K562 (cell line): ENCODE data around the gene ARFRP1. TPM values are rescaled to one million over a fixed set of nuclear protein-coding genes. Genes with fewer than 3 reads are reported as not detected.
"Not testable (repeated sequence)": the region's sequence is repeated elsewhere in the genome, so short reads cannot be mapped to it uniquely, and the experiment has no call there.

Source experiments
- ATAC-seq: fragments of 200-7000 bp; cut with Tn5 transposase; 3 replicates; pipeline ENCODE4 v1.9.1; 2020; ENCODE audit warnings: moderate library complexity
- BruUV-seq: library from RNA; stranded (reverse); fragments of 400-500 nt; replicated peaks from 2 replicates; lab custom pipeline; 2021; lab: Mats Ljungman, UMichigan
- CTCF ChIA-PET: fragments of 300-600 bp; formaldehyde crosslinking; extraction: SDS; loops from one replicate; lab custom pipeline; 2021; ENCODE audit warnings: low intra/inter-chr PET ratio; lab: Yijun Ruan, JAX
- POLR2A ChIA-PET: fragments of 300-600, 350-650 bp; sonication (Branson Sonifier 250); formaldehyde crosslinking; extraction: SDS; loops from one replicate; lab custom pipeline; 2021; ENCODE audit warnings: antibody characterized with exemption, inconsistent platforms; lab: Yijun Ruan, JAX
- DNase-seq, 4 experiments: peaks; one replicate each; pipeline versions ENCODE4 v3.0.0 to v3.0.0-alpha.2; 2011 to 2018; ENCODE audit warnings: low spot score in 3 of 4, mixed read lengths in 3 of 4; ENCODE audit errors: extremely low read depth in 1 of 4
- FAIRE-seq: peaks from 2 replicates; lab custom pipeline; 2011; peaks lifted over from hg19 to GRCh38; lab: Jason Lieb, UNC
- H2AFZ ChIP-seq: 2 replicates; pipeline ENCODE4 v1.6.0; 2011; ENCODE audit warnings: low read depth, low read length, control low read depth, inconsistent platforms
- H3K27ac ChIP-seq: fragments of 200-600 bp; 3 replicates; pipeline ENCODE4 v1.8.0; 2011; ENCODE audit warnings: low read depth, mild to moderate bottlenecking, control low read depth, inconsistent platforms, low read length, moderate library complexity, mixed read lengths; ENCODE audit errors: extremely low read depth
- H3K27me3 ChIP-seq, 2 experiments: fragments of 300-600 bp in 1 of 2; 2 replicates in 1 of 2; 3 replicates in 1 of 2; pipeline versions ENCODE4 v1.6.0 to v1.8.0; 2011; ENCODE audit warnings: inconsistent platforms in 2 of 2, low read length in 2 of 2, mild to moderate bottlenecking in 1 of 2, mixed read lengths in 1 of 2, moderate library complexity in 1 of 2; ENCODE audit not compliant: control insufficient read depth in 2 of 2, insufficient read depth in 2 of 2
- H3K36me3 ChIP-seq: fragments of 300-600 bp; 3 replicates; pipeline ENCODE4 v1.8.0; 2011; ENCODE audit warnings: mild to moderate bottlenecking, low read length, inconsistent platforms; ENCODE audit not compliant: control insufficient read depth, insufficient read depth
- H3K4me1 ChIP-seq, 2 experiments: fragments of 200-600 bp in 1 of 2; replicated peaks in 1 of 2; 2 replicates in 1 of 2; 3 replicates in 1 of 2; pipeline versions ENCODE4 v1.5.1 to v1.8.0; 2011; ENCODE audit warnings: inconsistent platforms in 2 of 2, low read length in 2 of 2, mild to moderate bottlenecking in 1 of 2, mixed read lengths in 1 of 2, moderate library complexity in 1 of 2; ENCODE audit not compliant: control insufficient read depth in 2 of 2, insufficient read depth in 2 of 2
- H3K4me2 ChIP-seq: 2 replicates; pipeline ENCODE4 v1.6.1; 2011; ENCODE audit warnings: low read length, control low read depth, inconsistent platforms, mixed read lengths; ENCODE audit not compliant: insufficient read depth
- H3K4me3 ChIP-seq: fragments of 200-600 bp; sonication (generic), shearing (Covaris generic); 2 replicates; pipeline ENCODE4 v1.5.1; 2016; ENCODE audit warnings: control low read depth, inconsistent platforms
- H3K79me2 ChIP-seq: fragments of 200-600 bp; 3 replicates; pipeline ENCODE4 v1.8.0; 2011; ENCODE audit warnings: low read length, inconsistent platforms; ENCODE audit not compliant: control insufficient read depth, insufficient read depth
- H3K9ac ChIP-seq, 2 experiments: 2 replicates each; pipeline versions ENCODE4 v1.6.0 to v1.6.1; 2011; ENCODE audit warnings: low read depth in 2 of 2, low read length in 2 of 2, control low read depth in 1 of 2, inconsistent platforms in 1 of 2, mild to moderate bottlenecking in 1 of 2, mixed read lengths in 1 of 2; ENCODE audit not compliant: insufficient read depth in 1 of 2
- H3K9me1 ChIP-seq: one replicate; pipeline ENCODE4 v1.6.0; 2011; ENCODE audit warnings: inconsistent platforms, mild to moderate bottlenecking, low read length, moderate library complexity; ENCODE audit not compliant: control insufficient read depth, insufficient read depth
- H3K9me3 ChIP-seq: replicated peaks from 2 replicates; pipeline ENCODE4 v1.5.1; 2011; ENCODE audit warnings: low read depth, low read length, inconsistent platforms; ENCODE audit not compliant: control insufficient read depth, insufficient read depth
- H4K20me1 ChIP-seq: replicated peaks from 2 replicates; pipeline ENCODE4 v1.6.1; 2011; ENCODE audit warnings: low read length, inconsistent platforms, mixed read lengths; ENCODE audit not compliant: control insufficient read depth, insufficient read depth
- CHCHD3 ChIP-seq: fragments of 250-450 bp; sonication (Bioruptor Pico); IDR thresholded peaks from 2 replicates; pipeline ENCODE4 v2.1.2; 2022; ENCODE audit warnings: mild to moderate bottlenecking
- DMBX1 ChIP-seq: fragments of 250-450 bp; sonication (Bioruptor Pico); IDR thresholded peaks from 2 replicates; pipeline ENCODE4 v1.8.0; 2022; ENCODE audit warnings: inconsistent platforms, mild to moderate bottlenecking, moderate library complexity, borderline replicate concordance
- FOXM1 ChIP-seq, 2 experiments: fragments of 450-650 bp in 1 of 2; sonication (generic) in 1 of 2; formaldehyde crosslinking in 1 of 2; IDR thresholded peaks; 2 replicates each; pipeline versions ENCODE4 v1.6.1 to v1.9.0; 2017 to 2022; ENCODE audit warnings: low read depth in 2 of 2, mild to moderate bottlenecking in 2 of 2, missing genetic modification reagents in 1 of 2, moderate library complexity in 1 of 2
- GABPA ChIP-seq: fragments of 200-800 bp; sonication (Bioruptor generic); conservative IDR thresholded peaks from 2 replicates; pipeline ENCODE4 v1.6.1; 2016; ENCODE audit warnings: low read depth, missing genetic modification characterization, missing compliant biosample characterization
- ZBTB49 ChIP-seq: sonication (generic); formaldehyde crosslinking; IDR thresholded peaks from 2 replicates; pipeline ENCODE4 v1.8.0; 2022; ENCODE audit warnings: missing genetic modification reagents, mild to moderate bottlenecking, borderline replicate concordance
- ZNF707 ChIP-seq: fragments of 250-450 bp; sonication (Bioruptor Pico); conservative IDR thresholded peaks from 2 replicates; pipeline ENCODE4 v1.8.0; 2022; ENCODE audit warnings: inconsistent platforms, mild to moderate bottlenecking, moderate library complexity
- ZNF77 ChIP-seq: fragments of 250-450 bp; sonication (Bioruptor Pico); IDR thresholded peaks from 2 replicates; pipeline ENCODE4 v1.5.0; 2020
- WGBS: fragments of 100-300 bp; shearing (Covaris generic); methylation state at CpG from one replicate; pipeline ENCODE4 v1.1.6; 2016; ENCODE audit warnings: low coverage, mixed read lengths; ENCODE audit not compliant: insufficient coverage; ENCODE audit errors: missing lambda C conversion rate; 5-methylcytosine and 5-hydroxymethylcytosine counted together
- in situ Hi-C: fragments of 300-500 bp; cut with MboI; formaldehyde crosslinking; loops from 4 replicates; pipeline ENCODE4 v1.15.0; 2018; ENCODE audit warnings: inconsistent platforms, mixed read lengths
- intact Hi-C: fragments of 100-400 bp; cut with micrococcal nuclease; formaldehyde crosslinking; loops from 2 replicates; pipeline ENCODE4 v1.14.2; 2022
- polyA plus RNA-seq, 8 experiments: library from polyadenylated mRNA; depleted of rRNA in 4 of 8; stranded (reverse) in 5 of 8; unstranded in 3 of 8; fragments of >200 nt; fragmentation: Nextera tagmentation in 2 of 8; fragmentation: Illumina TruSeq in 1 of 8; extraction: Ambion mirVana in 2 of 8; extraction: Trizol in 1 of 8; gene quantifications; 2 replicates each; pipeline versions ENCODE4 v1.2.1 to v1.2.3, GENCODE V29; 2011 to 2014; ENCODE audit warnings: inconsistent platforms in 1 of 8, missing spikeins in 1 of 8
- total RNA-seq, 7 experiments: library from RNA; depleted of rRNA in 6 of 7; stranded (reverse); fragments of >200 nt in 6 of 7; fragmentation: Illumina TruSeq in 2 of 7; extraction: Trizol in 2 of 7; gene quantifications; 2 replicates each; pipeline versions ENCODE4 v1.2.1 to v1.2.3, GENCODE V29; 2011 to 2021; ENCODE audit warnings: low replicate concordance in 1 of 7

Gene ARFRP1
- total and polyA plus RNA-seq, 9 of the 15 experiments (the other 6 are each of a cell fraction or from before 2014, with no cell fraction given) = 2.2 to 78.9 (median 37.3) TPM

GRCh38 chr20:63671695-63672094, 36.1 kb downstream of the ARFRP1 start:
- H3K9me1 ChIP-seq, H3K4me3 ChIP-seq, intact Hi-C loops, H3K4me2 ChIP-seq, CTCF ChIA-PET, H3K9ac ChIP-seq, H3K27ac ChIP-seq, H3K79me2 ChIP-seq, H4K20me1 ChIP-seq, DNase-seq, H3K27me3 ChIP-seq, POLR2A ChIA-PET, H3K9me3 ChIP-seq, H3K4me1 ChIP-seq, FAIRE-seq, BruUV-seq, ATAC-seq, H2AFZ ChIP-seq, in situ Hi-C loops: not testable (repeated sequence)
- WGBS = 91% methylated on average over 7 of the region's 12 CpGs
- H3K36me3 ChIP-seq = peaks cover 65% of the 10 kb centered on the region; the same call in 2 of the 3 replicates

GRCh38 chr20:63668351-63668750, 39.4 kb downstream of the ARFRP1 start:
- ChIA-PET CTCF (no interaction called here), POLR2A (interaction anchor here (0.8 to 2.3 kb wide), 3 partner anchors 10 to 41 kb away, joined by 3 to 11 read pairs (median 3); partner anchors contain the start of genes GMEB2, RTEL1 and STMN3)
- Histone ChIP-seq H2AFZ (no peak overlapping the region), H3K36me3 (peaks cover 68% of the 10 kb centered on the region; the same call in 2 of the 3 replicates), H3K4me3 (no peak overlapping the region), H3K79me2 (no peaks in the 10 kb centered on the region; the same call in 2 of the 3 replicates), H3K27ac (no peak overlapping the region), H3K4me1 (peaks cover 0 to 19% of the 10 kb centered on the region in 2 experiments; a peak in 1 of 5 replicates), H3K9me3 (no peaks in the 10 kb centered on the region), H3K9me1 (peaks cover 3% of the 10 kb centered on the region), H3K27me3 (no peaks in the 10 kb centered on the region), H3K9ac (no peak overlapping the region), H3K4me2 (no peak overlapping the region), H4K20me1 (no peaks in the 10 kb centered on the region)
- BruUV-seq = no TSS peak
- TF ChIP-seq GABPA (tag) (no peak), DMBX1 (CRISPR knock-in tag) (no peak), FOXM1 (IDR thresholded peaks at IDR 0.05; ENCODE audit: low read depth) (no peak), FOXM1 (CRISPR knock-in tag; IDR thresholded peaks at IDR 0.05; ENCODE audit: low read depth) (no peak), ZNF77 (CRISPR knock-in tag) (no peak), ZNF707 (CRISPR knock-in tag) (no peak), CHCHD3 (CRISPR knock-in tag) (no peak), ZBTB49 (CRISPR knock-in tag) (no peak)
- no peak for ATAC-seq
- DNase-seq = no peak
- in situ Hi-C loops (no loop called here), intact Hi-C loops (no loop called here)
- no peak for FAIRE-seq
- 91% methylated on average over 9 of the region's 11 CpGs for WGBS
